ENCODE measurements around the gene ZNF791.
A peak's percentile ranks its signal among the peaks of the same experiment; 100 is the strongest.
"Not testable (repeated sequence)": the region's sequence is repeated elsewhere in the genome, so short reads cannot be mapped to it uniquely, and the experiment has no call there.

Gene ZNF791

DNA sequence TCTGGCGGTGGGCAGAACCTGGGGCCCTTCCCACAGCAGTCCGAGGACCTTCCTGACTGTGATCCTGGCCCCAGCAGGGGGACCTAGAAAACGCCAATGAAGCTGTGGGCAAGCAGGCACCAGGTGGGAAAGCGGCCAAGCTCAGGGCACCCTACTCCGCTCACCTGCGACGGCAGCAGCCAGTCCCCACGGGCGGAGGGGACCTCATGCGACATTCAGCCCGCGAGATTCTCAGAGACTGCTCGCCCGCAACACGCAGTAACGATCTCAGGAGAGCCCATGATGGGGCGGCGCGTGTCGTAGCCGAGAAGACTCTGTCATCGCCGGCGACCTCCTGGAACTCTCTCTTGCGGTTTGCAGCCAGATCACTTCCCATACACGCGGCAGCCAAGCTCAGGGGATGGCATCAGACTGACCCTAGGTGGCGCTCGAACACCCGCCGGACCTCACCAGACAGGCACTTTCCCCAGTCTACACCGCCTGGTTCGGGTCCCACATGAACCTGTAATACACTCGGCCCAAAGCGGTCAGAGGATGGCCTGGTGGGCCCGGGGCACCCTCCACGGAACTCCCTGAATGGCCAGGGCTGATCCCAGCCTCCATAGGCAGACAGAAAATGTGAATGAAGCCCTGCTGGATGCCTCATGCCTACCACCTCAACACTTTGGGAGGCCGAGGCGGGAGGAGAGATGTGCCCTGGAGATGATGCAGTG is 29.3 kb downstream of the ZNF791 start:
- Histone ChIP-seq H3K79me2 (peaks cover 3% of the 10 kb centered on the region), H2AFZ (peak overlapping the region; percentile 87), H3K4me2 (ENCODE audit: low read length) (peak overlapping the region; percentile 60), H3K9ac (peak overlapping the region; percentile 19), H3K4me3 (ENCODE audit: low read depth, low read length) (no peak overlapping the region), H3K27me3 (ENCODE audit: control insufficient read depth, insufficient read depth, low read length) (no peaks in the 10 kb centered on the region), H3K27ac (no peak overlapping the region), H3K4me1 (peaks cover 3% of the 10 kb centered on the region), H3K9me3 (ENCODE audit: control insufficient read depth, low read length) (no peaks in the 10 kb centered on the region), H3K36me3 (ENCODE audit: control insufficient read depth, insufficient read depth, low read length) (no peaks in the 10 kb centered on the region)
- TF ChIP-seq, protein P1, sequence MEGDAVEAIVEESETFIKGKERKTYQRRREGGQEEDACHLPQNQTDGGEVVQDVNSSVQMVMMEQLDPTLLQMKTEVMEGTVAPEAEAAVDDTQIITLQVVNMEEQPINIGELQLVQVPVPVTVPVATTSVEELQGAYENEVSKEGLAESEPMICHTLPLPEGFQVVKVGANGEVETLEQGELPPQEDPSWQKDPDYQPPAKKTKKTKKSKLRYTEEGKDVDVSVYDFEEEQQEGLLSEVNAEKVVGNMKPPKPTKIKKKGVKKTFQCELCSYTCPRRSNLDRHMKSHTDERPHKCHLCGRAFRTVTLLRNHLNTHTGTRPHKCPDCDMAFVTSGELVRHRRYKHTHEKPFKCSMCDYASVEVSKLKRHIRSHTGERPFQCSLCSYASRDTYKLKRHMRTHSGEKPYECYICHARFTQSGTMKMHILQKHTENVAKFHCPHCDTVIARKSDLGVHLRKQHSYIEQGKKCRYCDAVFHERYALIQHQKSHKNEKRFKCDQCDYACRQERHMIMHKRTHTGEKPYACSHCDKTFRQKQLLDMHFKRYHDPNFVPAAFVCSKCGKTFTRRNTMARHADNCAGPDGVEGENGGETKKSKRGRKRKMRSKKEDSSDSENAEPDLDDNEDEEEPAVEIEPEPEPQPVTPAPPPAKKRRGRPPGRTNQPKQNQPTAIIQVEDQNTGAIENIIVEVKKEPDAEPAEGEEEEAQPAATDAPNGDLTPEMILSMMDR (IDR thresholded peaks at IDR 0.05) = peak; percentile 78

DNA sequence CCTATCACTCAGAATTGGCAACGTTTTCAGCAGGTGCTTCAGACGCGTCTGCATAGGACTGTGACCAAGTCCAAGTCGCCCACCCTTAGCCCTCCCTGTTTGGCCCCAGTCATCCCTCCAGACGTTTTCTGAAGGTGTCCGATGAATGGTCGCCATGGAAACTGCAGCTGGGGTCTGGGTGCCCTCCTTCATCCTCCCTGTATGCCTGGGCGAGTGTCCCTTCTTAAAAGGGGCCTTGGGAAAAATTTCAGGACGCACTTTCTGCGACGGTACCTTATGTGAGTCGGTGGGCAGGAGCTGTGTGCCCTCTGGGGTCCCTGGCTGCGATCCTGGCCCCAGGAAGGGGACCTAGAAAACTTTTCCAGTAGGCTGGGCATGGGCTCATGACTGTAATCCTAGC is 30.7 kb downstream of the ZNF791 start:
- no peak overlapping the region for H3K4me2 ChIP-seq (ENCODE audit: low read length)
- H3K36me3 ChIP-seq (ENCODE audit: control insufficient read depth, insufficient read depth, low read length) = no peaks in the 10 kb centered on the region
- no peak overlapping the region for H3K9ac ChIP-seq
- H3K27me3 ChIP-seq (ENCODE audit: control insufficient read depth, insufficient read depth, low read length) = no peaks in the 10 kb centered on the region
- no peak overlapping the region for H3K27ac ChIP-seq
- H3K79me2 ChIP-seq = peaks cover 3% of the 10 kb centered on the region
- no peak overlapping the region for H2AFZ ChIP-seq
- H3K9me3 ChIP-seq (ENCODE audit: control insufficient read depth, low read length) = no peaks in the 10 kb centered on the region
- no peak overlapping the region for H3K4me3 ChIP-seq (ENCODE audit: low read depth, low read length)
- TF ChIP-seq, protein P1 (IDR thresholded peaks at IDR 0.05) = no peak
- peaks cover 3% of the 10 kb centered on the region for H3K4me1 ChIP-seq

DNA sequence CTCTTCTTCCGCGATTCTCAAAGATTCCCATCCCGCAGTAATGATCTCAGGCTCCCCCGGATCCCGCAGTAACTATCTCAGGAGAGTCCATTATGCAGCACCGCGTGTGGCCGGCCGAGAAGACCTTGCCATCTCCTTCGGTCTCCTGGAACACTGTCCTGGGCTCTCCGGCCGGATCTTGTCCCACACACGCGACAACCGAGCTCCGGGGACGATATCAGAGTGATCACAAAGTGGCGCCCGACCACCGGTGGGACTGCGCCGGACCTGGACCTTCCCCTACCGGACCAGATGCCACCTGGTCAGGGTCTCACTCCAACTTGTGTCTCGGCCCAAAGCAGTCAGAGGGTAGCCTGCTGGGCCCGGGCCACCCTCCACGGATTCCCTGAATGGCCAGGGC is 31.8 kb downstream of the ZNF791 start:
- H3K4me1 ChIP-seq = peaks cover 4% of the 10 kb centered on the region
- no peak overlapping the region for H3K9ac ChIP-seq
- no peaks in the 10 kb centered on the region for H3K36me3 ChIP-seq (ENCODE audit: control insufficient read depth, insufficient read depth, low read length)
- H3K4me2 ChIP-seq (ENCODE audit: low read length) = no peak overlapping the region
- TF ChIP-seq, protein P1 (IDR thresholded peaks at IDR 0.05) = no peak
- H3K27me3 ChIP-seq (ENCODE audit: control insufficient read depth, insufficient read depth, low read length) = no peaks in the 10 kb centered on the region
- H2AFZ ChIP-seq = no peak overlapping the region
- H3K79me2 ChIP-seq = peaks cover 3% of the 10 kb centered on the region
- no peak overlapping the region for H3K4me3 ChIP-seq (ENCODE audit: low read depth, low read length)
- no peaks in the 10 kb centered on the region for H3K9me3 ChIP-seq (ENCODE audit: control insufficient read depth, low read length)
- H3K27ac ChIP-seq = no peak overlapping the region

DNA sequence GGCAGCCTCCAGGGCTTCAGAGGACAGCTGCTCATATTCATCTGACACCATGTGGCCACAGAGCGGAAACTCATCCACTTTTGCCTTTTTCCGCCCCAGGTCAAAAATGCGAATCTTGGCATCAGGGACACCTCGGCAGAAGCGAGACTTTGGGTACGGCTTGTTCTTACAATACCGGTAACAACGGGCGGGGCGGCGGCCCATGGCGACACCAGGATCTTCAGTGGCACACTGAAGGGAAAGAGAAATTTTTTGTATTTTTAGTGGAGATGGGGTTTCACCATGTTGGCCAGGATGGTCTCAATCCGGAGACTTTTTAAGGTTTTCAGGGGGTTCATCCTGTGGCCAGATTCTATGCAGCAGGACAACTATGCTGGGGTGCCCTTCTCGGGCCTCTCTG is 33.0 kb downstream of the ZNF791 start:
- H3K79me2 ChIP-seq; H3K36me3 ChIP-seq (ENCODE audit: control insufficient read depth, insufficient read depth, low read length); H2AFZ ChIP-seq: not testable (repeated sequence)

DNA sequence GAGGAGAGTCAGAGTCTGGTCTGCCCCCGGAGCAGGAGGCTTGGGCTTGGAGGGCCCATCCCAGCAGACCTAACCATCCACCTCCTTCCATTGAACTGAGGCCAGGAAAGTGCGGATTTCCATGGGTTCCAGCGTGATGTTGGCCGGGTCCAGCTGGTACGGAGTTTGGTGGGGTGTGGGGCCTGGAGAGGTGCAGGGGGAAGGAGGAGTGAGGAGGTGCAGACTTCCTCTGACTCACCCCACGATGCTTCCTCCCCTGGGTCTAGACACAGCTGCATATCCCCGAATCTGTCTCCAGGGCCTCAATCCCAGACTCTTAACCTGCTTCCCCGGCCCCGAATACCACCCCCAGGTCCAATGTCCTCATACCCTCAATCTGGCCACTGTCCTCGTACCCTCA is 35.8 kb downstream of the ZNF791 start:
- Histone ChIP-seq H3K4me1 (peaks cover 6% of the 10 kb centered on the region), H3K9me3 (ENCODE audit: control insufficient read depth, low read length) (no peaks in the 10 kb centered on the region), H3K9ac (no peak overlapping the region), H2AFZ (no peak overlapping the region), H3K27ac (no peak overlapping the region), H3K36me3 (ENCODE audit: control insufficient read depth, insufficient read depth, low read length) (no peaks in the 10 kb centered on the region), H3K27me3 (ENCODE audit: control insufficient read depth, insufficient read depth, low read length) (no peaks in the 10 kb centered on the region), H3K79me2 (no peaks in the 10 kb centered on the region), H3K4me2 (ENCODE audit: low read length) (no peak overlapping the region), H3K4me3 (ENCODE audit: low read depth, low read length) (no peak overlapping the region)
- TF ChIP-seq, protein P1 (IDR thresholded peaks at IDR 0.05) = no peak

More for the DNA sequence above, 33.0 kb downstream of the ZNF791 start:
- H3K9ac ChIP-seq; H3K27me3 ChIP-seq (ENCODE audit: control insufficient read depth, insufficient read depth, low read length); H3K4me1 ChIP-seq; H3K27ac ChIP-seq; H3K4me3 ChIP-seq (ENCODE audit: low read depth, low read length); H3K9me3 ChIP-seq (ENCODE audit: control insufficient read depth, low read length); H3K4me2 ChIP-seq (ENCODE audit: low read length): not testable (repeated sequence)

All from parathyroid adenoma (tissue), 2 donors.